Measurements from ENCODE around the gene OTUD3. TPM values are rescaled to one million over a fixed set of nuclear protein-coding genes. Genes with fewer than 3 reads are reported as not detected.

OTUD3 gene
- total RNA-seq, 2 donors from 2014 or later, result 3.9 to 7.1 TPM

- no peak overlapping the region for H3K4me3 ChIP-seq
- H3K27ac ChIP-seq, result no peak overlapping the region
- no peaks in the 10 kb centered on the region for H3K9me3 ChIP-seq
- TF ChIP-seq CTCF (IDR thresholded peaks at IDR 0.05), result no peak
- DNase-seq (ENCODE audit: low spot score), result no peak
- no peaks in the 10 kb centered on the region for H3K36me3 ChIP-seq
- no peak for ATAC-seq (ENCODE audit: insufficient number of reproducible peaks, low FRiP score, low read depth)
- no peaks in the 10 kb centered on the region for H3K27me3 ChIP-seq (replicated peaks; ENCODE audit: insufficient read depth)
- no peaks in the 10 kb centered on the region for H3K4me1 ChIP-seq (ENCODE audit: control insufficient read depth in 1 of 2, low read depth in 2 of 2)
Observed at GRCh38 chr1:19955534-19956170, 73.5 kb downstream of the OTUD3 start.

- H3K9me3 ChIP-seq, result no peaks in the 10 kb centered on the region
- no peak for TF ChIP-seq CTCF (IDR thresholded peaks at IDR 0.05)
- ATAC-seq (ENCODE audit: insufficient number of reproducible peaks, low FRiP score, low read depth) (no peak), DNase-seq (ENCODE audit: low spot score) (no peak)
- H3K4me3 ChIP-seq, result no peak overlapping the region
- no peaks in the 10 kb centered on the region for H3K4me1 ChIP-seq (ENCODE audit: control insufficient read depth in 1 of 2, low read depth in 2 of 2)
- H3K27me3 ChIP-seq (replicated peaks; ENCODE audit: insufficient read depth), result no peaks in the 10 kb centered on the region
- H3K27ac ChIP-seq, result no peak overlapping the region
- H3K36me3 ChIP-seq, result no peaks in the 10 kb centered on the region
Observed at GRCh38 chr1:19957779-19958178, 75.6 kb downstream of the OTUD3 start.

- no peak overlapping the region for H3K4me3 ChIP-seq
- ATAC-seq (ENCODE audit: insufficient number of reproducible peaks, low FRiP score, low read depth), result no peak
- no peaks in the 10 kb centered on the region for H3K9me3 ChIP-seq
- TF ChIP-seq CTCF (IDR thresholded peaks at IDR 0.05), result no peak
- no peaks in the 10 kb centered on the region for H3K4me1 ChIP-seq (ENCODE audit: control insufficient read depth in 1 of 2, low read depth in 2 of 2)
- no peaks in the 10 kb centered on the region for H3K27me3 ChIP-seq (replicated peaks; ENCODE audit: insufficient read depth)
- no peak overlapping the region for H3K27ac ChIP-seq
- no peaks in the 10 kb centered on the region for H3K36me3 ChIP-seq
- no peak for DNase-seq (ENCODE audit: low spot score)
Observed at GRCh38 chr1:19960591-19960990, 78.4 kb downstream of the OTUD3 start.

Other genes with a start within 250 kb of the OTUD3 start
- 10 to 100 TPM; 77.0 to 82.0 TPM for gene NBL1, start 238.1 kb upstream of the OTUD3 start, total RNA-seq
- gene HTR6, start 217.5 kb upstream of the OTUD3 start, total RNA-seq, result under 1 TPM in 1 of 2 donors, not detected in 1; 0.41 TPM
- gene TMCO4, start 82.5 kb upstream of the OTUD3 start, total RNA-seq, result 10 to 100 TPM; 33.2 to 33.4 TPM
- gene RNF186, start 67.1 kb upstream of the OTUD3 start, total RNA-seq, result not detected
- not detected for gene PLA2G2E, start 41.2 kb downstream of the OTUD3 start, total RNA-seq
- 100 to 1,000 TPM in 1 of 2 donors, 10 to 100 TPM in 1; 65.1 to 200 TPM for gene PLA2G2A, start 97.2 kb downstream of the OTUD3 start, total RNA-seq
- gene PLA2G5, start 187.8 kb downstream of the OTUD3 start, total RNA-seq, result 10 to 100 TPM; 18.7 to 19.2 TPM
- gene PLA2G2D, start 237.1 kb downstream of the OTUD3 start, total RNA-seq, result not detected